Right forelimb (tissue), 1 donor: ENCODE measurements around the gene CDKAL1.
"Not testable (repeated sequence)": the region's sequence is repeated elsewhere in the genome, so short reads cannot be mapped to it uniquely, and the experiment has no call there.

Experiments used
- DNase-seq: peaks from one replicate; pipeline ENCODE4 v3.0.0-alpha.2; 2018

Gene CDKAL1

GRCh38 chr6:20712011-20712410 lies 177.8 kb downstream of the CDKAL1 start:
- DNase-seq, result no peak

- no peak for DNase-seq
These were observed 181.0 kb downstream of the CDKAL1 start for GRCh38 chr6:20715135-20715806.

- DNase-seq, result no peak
These were observed 182.6 kb downstream of the CDKAL1 start for GRCh38 chr6:20716865-20717264.

GRCh38 chr6:20717743-20718142 lies 183.5 kb downstream of the CDKAL1 start:
- DNase-seq, result no peak

GRCh38 chr6:20718705-20719653 lies 184.7 kb downstream of the CDKAL1 start:
- DNase-seq, result no peak

GRCh38 chr6:20719980-20720379 lies 185.7 kb downstream of the CDKAL1 start:
- DNase-seq, result no peak

- DNase-seq, result not testable (repeated sequence)
These were observed 186.9 kb downstream of the CDKAL1 start for GRCh38 chr6:20721121-20721520.

GRCh38 chr6:20722455-20722854 lies 188.2 kb downstream of the CDKAL1 start:
- DNase-seq, result no peak

- no peak for DNase-seq
These were observed 189.0 kb downstream of the CDKAL1 start for GRCh38 chr6:20723236-20723635.

GRCh38 chr6:20724443-20725190 lies 190.4 kb downstream of the CDKAL1 start:
- DNase-seq, result no peak

GRCh38 chr6:20725235-20725634 lies 191.0 kb downstream of the CDKAL1 start:
- DNase-seq, result not testable (repeated sequence)

GRCh38 chr6:20729086-20729485 lies 194.8 kb downstream of the CDKAL1 start:
- DNase-seq, result no peak

GRCh38 chr6:20732362-20732761 lies 198.1 kb downstream of the CDKAL1 start:
- not testable (repeated sequence) for DNase-seq

GRCh38 chr6:20732896-20733295 lies 198.6 kb downstream of the CDKAL1 start:
- no peak for DNase-seq

- no peak for DNase-seq
These were observed 203.7 kb downstream of the CDKAL1 start for GRCh38 chr6:20737912-20738311.

GRCh38 chr6:20740088-20740487 lies 205.8 kb downstream of the CDKAL1 start:
- no peak for DNase-seq

- no peak for DNase-seq
These were observed 206.5 kb downstream of the CDKAL1 start for GRCh38 chr6:20740727-20741126.

- no peak for DNase-seq
These were observed 207.2 kb downstream of the CDKAL1 start for GRCh38 chr6:20741490-20741889.

- no peak for DNase-seq
These were observed 210.8 kb downstream of the CDKAL1 start for GRCh38 chr6:20744911-20745557.

- no peak for DNase-seq
These were observed 211.8 kb downstream of the CDKAL1 start for GRCh38 chr6:20746024-20746423.

GRCh38 chr6:20746805-20747558 lies 212.7 kb downstream of the CDKAL1 start:
- DNase-seq, result no peak

GRCh38 chr6:20747991-20748390 lies 213.7 kb downstream of the CDKAL1 start:
- DNase-seq, result no peak
